Loucy (cell line): ENCODE results near the gene TRMT44.

Experiments
- EZH2phosphoT487 ChIP-seq: fragments of 200-600 bp; IDR thresholded peaks from 2 replicates; pipeline ENCODE4 v1.6.1; 2018; ENCODE audit warnings: antibody characterized with exemption, mild to moderate bottlenecking, moderate library complexity, borderline replicate concordance
- TF ChIP-seq, protein P1 (sequence below): fragments of 200-600 bp; sonication (generic); conservative IDR thresholded peaks from 2 replicates; pipeline ENCODE4 v1.5.1; 2014; ENCODE audit warnings: mild to moderate bottlenecking, antibody characterized with exemption, low read length

DNA sequence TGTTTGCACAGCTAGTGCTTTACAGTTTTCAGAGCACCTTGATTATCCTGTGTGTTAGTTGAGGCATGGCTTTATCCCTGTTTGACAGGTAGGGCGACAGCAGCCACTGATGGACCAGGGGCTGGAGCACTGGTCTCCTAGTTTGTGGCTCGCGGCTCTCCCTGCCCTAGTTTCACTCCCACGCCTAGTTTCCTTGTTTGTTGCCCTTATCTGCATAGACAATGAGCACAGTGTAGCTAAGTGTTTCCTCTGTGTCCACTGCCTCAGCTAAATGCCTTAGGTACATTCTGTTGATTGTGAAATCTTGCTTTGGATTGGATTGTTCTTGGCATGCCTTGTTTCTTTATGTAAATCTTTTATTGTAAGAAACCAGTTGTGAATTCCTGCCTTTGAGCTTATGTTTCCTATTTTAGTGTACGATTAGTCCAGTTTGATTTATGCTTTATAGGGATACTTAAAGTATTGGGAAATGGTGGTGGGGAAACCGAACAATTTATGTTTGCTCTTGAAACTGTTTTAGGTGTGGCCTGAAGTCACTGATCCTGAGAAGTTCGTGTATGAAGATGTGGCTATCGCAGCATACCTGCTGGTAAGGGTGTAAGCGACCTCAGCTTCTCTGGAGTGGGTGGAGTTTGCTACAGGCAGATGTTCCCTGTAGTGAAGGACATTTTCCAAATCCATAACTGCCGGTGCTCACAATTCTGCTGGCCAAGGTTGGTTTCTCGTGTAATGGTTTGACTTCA, 11.0 kb downstream of the TRMT44 start:
- TF ChIP-seq, protein P1, sequence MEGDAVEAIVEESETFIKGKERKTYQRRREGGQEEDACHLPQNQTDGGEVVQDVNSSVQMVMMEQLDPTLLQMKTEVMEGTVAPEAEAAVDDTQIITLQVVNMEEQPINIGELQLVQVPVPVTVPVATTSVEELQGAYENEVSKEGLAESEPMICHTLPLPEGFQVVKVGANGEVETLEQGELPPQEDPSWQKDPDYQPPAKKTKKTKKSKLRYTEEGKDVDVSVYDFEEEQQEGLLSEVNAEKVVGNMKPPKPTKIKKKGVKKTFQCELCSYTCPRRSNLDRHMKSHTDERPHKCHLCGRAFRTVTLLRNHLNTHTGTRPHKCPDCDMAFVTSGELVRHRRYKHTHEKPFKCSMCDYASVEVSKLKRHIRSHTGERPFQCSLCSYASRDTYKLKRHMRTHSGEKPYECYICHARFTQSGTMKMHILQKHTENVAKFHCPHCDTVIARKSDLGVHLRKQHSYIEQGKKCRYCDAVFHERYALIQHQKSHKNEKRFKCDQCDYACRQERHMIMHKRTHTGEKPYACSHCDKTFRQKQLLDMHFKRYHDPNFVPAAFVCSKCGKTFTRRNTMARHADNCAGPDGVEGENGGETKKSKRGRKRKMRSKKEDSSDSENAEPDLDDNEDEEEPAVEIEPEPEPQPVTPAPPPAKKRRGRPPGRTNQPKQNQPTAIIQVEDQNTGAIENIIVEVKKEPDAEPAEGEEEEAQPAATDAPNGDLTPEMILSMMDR: no peak
- no peak for TF ChIP-seq EZH2phosphoT487
